SIG-M5 treated with dmso at 0.1 percent for 504 hours (cell line): ENCODE measurements around the gene MRPS7.

Source experiments
- DNase-seq: peaks from one replicate; lab custom pipeline; 2025; ENCODE audit not compliant: unreplicated experiment; lab: John Stamatoyannopoulos, UW

Gene MRPS7

GRCh38 chr17:75261336-75262111, at the start of gene MRPS7, which contains the start of gene GGA3:
Gene MRPS7 (plus strand): TSS chr17:75261879. CDS start chr17:75261901, 22 bp downstream.
Gene GGA3 (minus strand): TSS chr17:75261606. CDS start chr17:75261587, 19 bp downstream.
- DNase-seq: peak; percentile 92

GRCh38 chr17:75218131-75218530, 43.5 kb upstream of the MRPS7 start:
- no peak for DNase-seq

- DNase-seq: no peak
Measured at GRCh38 chr17:75219815-75220214, 41.9 kb upstream of the MRPS7 start.

GRCh38 chr17:75225016-75225415, 36.7 kb upstream of the MRPS7 start:
- DNase-seq: no peak

- DNase-seq: no peak
Measured at GRCh38 chr17:75227729-75228128, 34.0 kb upstream of the MRPS7 start.

- peak; percentile 96 for DNase-seq
Measured at GRCh38 chr17:75228305-75228704, 33.4 kb upstream of the MRPS7 start.

GRCh38 chr17:75228847-75229246, 32.8 kb upstream of the MRPS7 start:
- DNase-seq: peak; percentile 73

GRCh38 chr17:75231071-75231470, 30.6 kb upstream of the MRPS7 start:
- no peak for DNase-seq

GRCh38 chr17:75231741-75232464, 29.8 kb upstream of the MRPS7 start:
- DNase-seq: no peak

- DNase-seq: no peak
Measured at GRCh38 chr17:75232786-75233185, 28.9 kb upstream of the MRPS7 start.

- DNase-seq: no peak
Measured at GRCh38 chr17:75237100-75238014, 24.3 kb upstream of the MRPS7 start.

GRCh38 chr17:75238020-75238580, 23.6 kb upstream of the MRPS7 start:
- DNase-seq: no peak

GRCh38 chr17:75238684-75239191, 22.9 kb upstream of the MRPS7 start:
- DNase-seq: peak; percentile 87

GRCh38 chr17:75239214-75239613, 22.5 kb upstream of the MRPS7 start:
- DNase-seq: no peak

GRCh38 chr17:75239778-75240393, 21.8 kb upstream of the MRPS7 start:
- DNase-seq: no peak

GRCh38 chr17:75240394-75241142, 21.1 kb upstream of the MRPS7 start:
- DNase-seq: peak; percentile 77

- no peak for DNase-seq
Measured at GRCh38 chr17:75241143-75241430, 20.6 kb upstream of the MRPS7 start.

- DNase-seq: no peak
Measured at GRCh38 chr17:75241502-75241901, 20.2 kb upstream of the MRPS7 start.

- DNase-seq: no peak
Measured at GRCh38 chr17:75241996-75242460, 19.7 kb upstream of the MRPS7 start.
